Activated CD4-positive, alpha-beta memory T cell treated with anti-CD3 and anti-CD28 coated beads, Interleukin-2, amount 10 ng/mL, durations not matched to agents 7 days and 5 days (primary cell): ENCODE measurements around the gene LIMS2. TPM values are rescaled to one million over a fixed set of nuclear protein-coding genes. Genes with fewer than 3 reads are reported as not detected.

Source experiments
- CTCF ChIA-PET: fragments of 350-600 bp; sonication (Branson Sonifier 250); formaldehyde crosslinking; loops from one replicate; lab custom pipeline; 2021; ENCODE audit warnings: antibody characterized with exemption, inconsistent platforms; lab: Charles Lee
- POLR2A ChIA-PET: fragments of 350-600 bp; sonication (Branson Sonifier 250); formaldehyde crosslinking; loops from one replicate; lab custom pipeline; 2021; ENCODE audit warnings: antibody characterized with exemption; lab: Charles Lee
- DNase-seq: peaks from one replicate; pipeline ENCODE4 v3.0.0-alpha.2; 2020
- H3K27ac Mint-ChIP-seq: one replicate; pipeline ENCODE4 v1.8.0; 2021; ENCODE audit warnings: mild to moderate bottlenecking, mixed read lengths
- H3K27me3 Mint-ChIP-seq: one replicate; pipeline ENCODE4 v1.8.0; 2021; ENCODE audit warnings: mixed read lengths
- H3K36me3 Mint-ChIP-seq: one replicate; pipeline ENCODE4 v1.8.0; 2021; ENCODE audit warnings: low read depth, mixed read lengths
- H3K4me1 Mint-ChIP-seq: one replicate; pipeline ENCODE4 v1.8.0; 2021; ENCODE audit warnings: mixed read lengths
- H3K4me3 Mint-ChIP-seq: one replicate; pipeline ENCODE4 v1.8.0; 2021; ENCODE audit warnings: mild to moderate bottlenecking, mixed read lengths
- H3K9me3 Mint-ChIP-seq: one replicate; pipeline ENCODE4 v1.8.0; 2021; ENCODE audit warnings: mixed read lengths
- total RNA-seq, 2 experiments: library from RNA; stranded (reverse); gene quantifications; one replicate each; pipeline ENCODE4 v1.2.3, GENCODE V29; 2021

LIMS2 gene
- total RNA-seq, 2 experiments from 2014 or later = 15.0 to 15.5 TPM

DNA sequence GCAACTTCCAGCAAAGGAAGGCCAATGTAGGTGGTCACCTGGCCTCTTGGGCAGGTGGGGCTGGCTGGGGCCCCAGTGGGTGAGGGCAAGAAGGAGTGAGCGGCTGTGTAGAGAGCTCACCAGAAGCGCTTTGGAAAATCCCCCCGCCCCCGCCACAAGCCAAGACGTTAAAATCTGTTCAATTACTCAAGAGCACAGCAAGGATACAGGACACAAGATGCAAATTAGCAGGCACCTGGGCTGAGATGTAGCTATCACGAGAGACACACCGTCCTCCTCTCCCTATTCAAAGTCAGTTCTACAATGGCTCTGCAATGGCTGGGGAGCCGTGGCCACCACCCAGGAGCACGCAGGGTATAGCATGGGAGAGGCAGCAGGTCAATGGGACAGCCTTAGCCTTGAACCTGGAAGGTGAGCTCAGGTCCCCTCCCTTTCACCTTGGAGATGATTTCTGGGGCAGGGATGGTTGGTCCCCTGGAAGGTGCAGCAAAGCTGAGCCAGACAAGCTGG, 67.9 kb downstream of the LIMS2 start:
- H3K36me3 Mint-ChIP-seq = no peaks in the 10 kb centered on the region
- ChIA-PET CTCF (interaction anchor here (4.2 kb wide), 1 partner anchor 16 kb away, joined by 15 read pairs; no protein-coding TSS in a partner anchor), POLR2A (no interaction called here)
- no peak overlapping the region for H3K27ac Mint-ChIP-seq
- H3K27me3 Mint-ChIP-seq = peaks cover 9% of the 10 kb centered on the region
- no peak for DNase-seq
- H3K4me3 Mint-ChIP-seq = no peak overlapping the region
- peaks cover 2% of the 10 kb centered on the region for H3K4me1 Mint-ChIP-seq
- peaks cover 3% of the 10 kb centered on the region for H3K9me3 Mint-ChIP-seq

DNA sequence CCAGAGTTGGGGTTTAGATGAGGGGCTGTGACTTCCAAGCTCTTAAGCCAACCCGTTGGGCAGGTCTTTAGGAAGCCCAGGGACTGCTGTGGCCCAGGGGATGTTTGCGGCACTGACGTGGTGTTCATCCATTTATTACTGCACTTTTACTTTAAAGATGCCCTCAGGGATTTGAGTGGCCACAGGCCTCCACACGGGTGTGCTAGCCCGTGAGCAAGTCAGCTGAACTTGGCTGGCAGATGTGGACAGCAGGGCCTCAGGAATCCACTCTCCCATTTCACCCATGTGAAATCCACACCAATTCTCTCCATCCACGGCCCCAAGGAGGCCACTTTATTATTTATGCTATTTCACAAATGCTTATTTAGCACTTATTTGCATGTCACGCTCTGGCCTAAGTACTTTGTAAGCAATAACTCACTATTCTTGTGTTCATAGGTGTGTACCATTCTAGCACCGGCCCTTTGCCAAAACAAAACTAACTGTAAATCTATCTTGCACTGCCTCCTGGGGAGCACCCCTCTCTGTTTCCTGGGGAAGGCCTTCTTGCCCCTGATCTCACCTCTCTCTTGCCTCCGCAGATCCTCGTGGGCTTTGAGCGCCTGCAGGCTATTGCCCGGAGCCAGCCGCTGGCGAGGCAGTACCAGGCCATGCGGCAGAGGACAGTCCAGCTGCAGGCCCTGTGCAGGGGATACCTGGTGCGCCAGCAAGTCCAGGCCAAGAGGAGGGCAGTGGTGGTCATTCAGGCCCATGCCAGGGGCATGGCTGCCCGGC, 68.5 kb downstream of the LIMS2 start:
- peaks cover 7% of the 10 kb centered on the region for H3K9me3 Mint-ChIP-seq
- no peak for DNase-seq
- H3K36me3 Mint-ChIP-seq = no peaks in the 10 kb centered on the region
- no peak overlapping the region for H3K27ac Mint-ChIP-seq
- H3K4me1 Mint-ChIP-seq = peaks cover 2% of the 10 kb centered on the region
- H3K4me3 Mint-ChIP-seq = no peak overlapping the region
- ChIA-PET CTCF (interaction anchor here (4.2 kb wide), 1 partner anchor 15 kb away, joined by 15 read pairs; no protein-coding TSS in a partner anchor), POLR2A (no interaction called here)
- H3K27me3 Mint-ChIP-seq = peaks cover 9% of the 10 kb centered on the region

DNA sequence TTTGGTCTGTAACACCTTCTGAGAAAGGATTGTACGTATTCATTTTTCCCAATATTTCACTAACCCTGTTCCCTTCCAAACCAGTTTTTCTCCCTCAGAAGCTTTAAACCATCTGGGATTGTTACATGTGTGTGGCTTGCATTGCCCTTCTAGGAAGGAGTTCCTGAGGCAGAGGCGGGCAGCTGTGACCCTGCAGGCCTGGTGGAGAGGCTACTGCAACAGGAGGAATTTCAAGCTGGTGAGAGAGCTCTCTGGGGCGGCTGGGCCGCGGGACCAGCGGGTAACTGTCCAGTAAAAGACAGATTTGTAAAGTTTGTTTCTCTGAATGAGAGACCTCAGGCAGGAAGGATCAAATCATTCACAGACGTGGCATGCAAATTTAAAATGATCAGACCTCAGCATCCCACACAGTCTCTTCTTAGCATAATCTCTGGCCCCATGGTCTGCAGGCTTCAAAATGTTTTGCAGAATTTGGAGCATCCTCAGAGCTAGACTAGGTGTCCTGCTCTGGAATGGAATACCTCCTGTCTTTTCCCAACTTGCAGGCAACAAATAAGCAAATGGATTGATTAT, 69.6 kb downstream of the LIMS2 start:
- ChIA-PET CTCF (interaction anchor here (0.6 to 4.2 kb wide), 2 partner anchors 14 to 82 kb away, joined by 3 to 15 read pairs; no protein-coding TSS in a partner anchor), POLR2A (no interaction called here)
- Mint-ChIP-seq H3K4me3 (no peak overlapping the region), H3K9me3 (peaks cover 10% of the 10 kb centered on the region), H3K36me3 (no peaks in the 10 kb centered on the region), H3K27ac (no peak overlapping the region), H3K27me3 (peaks cover 11% of the 10 kb centered on the region), H3K4me1 (peaks cover 2% of the 10 kb centered on the region)
- no peak for DNase-seq

DNA sequence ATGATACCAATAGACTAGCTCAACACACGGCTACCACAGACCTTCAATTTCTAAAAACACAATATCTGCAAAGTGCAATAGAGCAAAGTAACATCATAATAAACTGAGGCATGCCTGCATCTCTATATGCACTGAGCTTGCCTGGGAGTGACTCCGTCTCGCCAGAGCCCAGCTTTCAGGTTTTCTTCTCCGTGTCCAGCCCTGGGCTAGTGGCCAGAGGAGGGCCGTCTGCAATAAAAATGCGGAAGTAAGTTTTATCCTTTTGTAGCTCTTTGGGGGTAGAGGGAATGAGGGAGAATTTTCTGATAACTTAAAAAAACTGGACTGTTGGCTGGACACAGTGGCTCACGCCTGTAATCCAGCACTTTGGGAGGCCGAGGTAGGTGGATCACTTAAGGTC, 70.3 kb downstream of the LIMS2 start:
- Mint-ChIP-seq H3K27ac (no peak overlapping the region), H3K36me3 (no peaks in the 10 kb centered on the region), H3K4me1 (peaks cover 2% of the 10 kb centered on the region), H3K9me3 (peaks cover 10% of the 10 kb centered on the region), H3K4me3 (no peak overlapping the region), H3K27me3 (peaks cover 14% of the 10 kb centered on the region)
- ChIA-PET CTCF (interaction anchor here (0.6 to 4.2 kb wide), 2 partner anchors 14 to 83 kb away, joined by 3 to 15 read pairs; no protein-coding TSS in a partner anchor), POLR2A (no interaction called here)
- DNase-seq = no peak

DNA sequence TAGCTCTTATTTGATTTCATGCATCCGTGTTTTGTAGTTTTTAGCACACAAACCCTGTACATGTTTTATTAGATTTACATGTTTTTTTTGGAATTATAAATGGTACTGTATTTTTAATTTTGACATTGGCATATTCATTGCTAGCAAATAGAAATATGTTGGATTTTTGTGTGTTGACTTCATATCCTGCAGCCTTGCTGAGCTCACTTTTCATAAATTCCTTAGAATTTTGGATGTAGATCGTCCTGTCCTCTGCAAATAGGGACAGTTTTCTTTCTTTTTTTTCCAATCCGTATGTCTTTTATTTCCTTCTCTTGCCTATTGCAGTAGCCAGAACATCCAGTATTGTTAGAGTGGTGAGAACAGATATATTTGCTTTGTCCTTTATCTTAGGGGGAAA, 76.1 kb downstream of the LIMS2 start:
- POLR2A ChIA-PET = interaction anchor here (0.8 kb wide), 1 partner anchor 11 kb away, joined by 4 read pairs; no protein-coding TSS in a partner anchor
- no peak overlapping the region for H3K4me3 Mint-ChIP-seq
- no peak overlapping the region for H3K27ac Mint-ChIP-seq
- peaks cover 21% of the 10 kb centered on the region for H3K27me3 Mint-ChIP-seq
- H3K9me3 Mint-ChIP-seq = peaks cover 10% of the 10 kb centered on the region
- no peaks in the 10 kb centered on the region for H3K36me3 Mint-ChIP-seq
- no peak for DNase-seq
- CTCF ChIA-PET = interaction anchor here (1.1 to 1.9 kb wide), 2 partner anchors 8 to 51 kb away, joined by 4 to 5 read pairs; no protein-coding TSS in a partner anchor
- H3K4me1 Mint-ChIP-seq = peaks cover 13% of the 10 kb centered on the region

DNA sequence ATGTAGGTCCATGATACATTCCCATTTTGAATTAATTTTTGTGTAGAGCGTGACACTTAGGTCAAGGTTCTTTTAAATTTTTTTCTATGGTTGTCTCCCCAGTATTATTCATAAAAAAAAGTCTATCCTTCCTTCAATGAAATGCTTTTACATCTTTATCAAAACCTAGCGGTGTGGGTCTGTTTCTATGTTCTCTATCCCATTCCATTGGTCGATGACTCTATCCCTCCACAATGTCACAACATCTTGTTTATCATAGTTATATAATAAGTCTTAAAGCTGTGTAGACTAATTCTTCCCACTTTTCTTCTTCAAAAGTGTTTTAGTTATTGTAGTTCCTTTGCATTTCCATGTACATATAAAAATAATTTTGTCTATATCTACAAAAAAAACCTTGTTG, 76.6 kb downstream of the LIMS2 start:
- Mint-ChIP-seq H3K4me1 (peaks cover 12% of the 10 kb centered on the region), H3K27ac (no peak overlapping the region), H3K27me3 (peaks cover 19% of the 10 kb centered on the region), H3K9me3 (peaks cover 10% of the 10 kb centered on the region), H3K4me3 (no peak overlapping the region), H3K36me3 (no peaks in the 10 kb centered on the region)
- ChIA-PET POLR2A (interaction anchor here (0.8 kb wide), 1 partner anchor 12 kb away, joined by 4 read pairs; no protein-coding TSS in a partner anchor), CTCF (interaction anchor here (1.9 kb wide), 1 partner anchor 51 kb away, joined by 5 read pairs; no protein-coding TSS in a partner anchor)
- DNase-seq = no peak

DNA sequence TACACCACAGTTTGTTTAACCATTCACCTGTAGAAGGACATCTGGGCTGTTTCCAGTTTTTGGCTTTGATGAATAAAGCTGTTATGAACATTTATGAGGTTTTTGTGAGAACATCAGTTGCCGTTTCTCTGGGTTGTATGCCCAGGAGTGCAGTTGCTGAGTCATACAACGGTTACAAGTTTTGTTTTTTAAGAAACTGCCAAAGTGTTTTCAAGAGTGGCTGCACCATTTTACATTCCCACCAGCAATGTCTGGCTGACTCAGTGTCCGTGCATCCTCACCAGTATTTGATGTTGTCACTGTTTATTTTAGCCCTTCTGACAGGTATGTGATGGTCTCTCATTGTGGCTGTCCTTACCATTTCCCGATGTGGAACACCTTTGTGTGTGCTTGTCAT, 77.3 kb downstream of the LIMS2 start:
- CTCF ChIA-PET = no interaction called here
- Mint-ChIP-seq H3K4me3 (no peak overlapping the region), H3K27ac (no peak overlapping the region), H3K27me3 (peaks cover 19% of the 10 kb centered on the region), H3K9me3 (peaks cover 8% of the 10 kb centered on the region), H3K4me1 (peaks cover 12% of the 10 kb centered on the region), H3K36me3 (no peaks in the 10 kb centered on the region)
- DNase-seq = no peak
- POLR2A ChIA-PET = no interaction called here

DNA sequence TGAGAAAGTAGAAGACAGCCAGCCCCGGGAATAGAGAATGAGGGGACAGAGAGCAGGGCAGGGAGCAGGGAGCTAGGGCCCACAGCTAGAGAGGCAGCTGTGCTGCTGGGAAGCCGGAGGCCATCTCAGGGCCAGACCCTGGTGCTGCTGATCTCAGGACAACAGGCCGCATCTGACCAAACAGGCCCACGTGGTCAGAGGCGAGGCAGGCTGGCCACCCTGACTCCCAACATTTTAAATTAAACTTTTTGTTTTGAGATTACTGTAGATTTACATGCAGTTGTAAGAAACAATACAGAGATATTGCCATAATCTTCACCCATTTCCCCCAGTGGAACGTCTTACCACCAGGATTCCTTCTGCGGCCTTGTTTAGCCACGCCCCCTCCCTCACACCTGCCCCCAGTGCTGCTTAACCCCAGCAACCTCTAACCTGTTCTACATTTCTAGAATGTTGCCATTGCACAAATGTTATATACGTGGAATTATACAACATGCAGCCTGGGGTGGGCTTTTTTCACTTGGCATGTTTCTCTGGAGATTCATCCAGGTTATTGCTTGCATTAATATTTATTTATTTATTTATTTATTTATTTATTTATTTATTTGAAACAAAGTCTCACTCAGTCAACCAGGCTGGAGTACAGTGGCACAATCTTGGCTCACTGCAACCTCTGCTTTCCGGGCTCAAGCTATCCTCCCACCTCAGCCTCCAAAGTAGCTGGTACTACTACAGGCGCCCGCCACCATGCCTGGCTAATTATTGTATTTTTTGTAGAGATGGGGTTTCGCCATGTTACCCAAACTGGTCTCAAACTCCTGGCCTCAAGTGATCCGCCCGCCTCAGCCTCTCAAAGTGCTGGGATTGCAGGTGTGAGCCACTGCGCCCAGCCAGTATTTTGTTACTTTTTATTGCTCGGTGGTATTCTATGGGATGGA, 78.0 kb downstream of the LIMS2 start:
- Mint-ChIP-seq H3K27me3 (peaks cover 19% of the 10 kb centered on the region), H3K9me3 (peaks cover 6% of the 10 kb centered on the region), H3K4me3 (no peak overlapping the region), H3K4me1 (peaks cover 12% of the 10 kb centered on the region), H3K36me3 (no peaks in the 10 kb centered on the region), H3K27ac (no peak overlapping the region)
- no peak for DNase-seq
- CTCF ChIA-PET = no interaction called here
- POLR2A ChIA-PET = no interaction called here

DNA sequence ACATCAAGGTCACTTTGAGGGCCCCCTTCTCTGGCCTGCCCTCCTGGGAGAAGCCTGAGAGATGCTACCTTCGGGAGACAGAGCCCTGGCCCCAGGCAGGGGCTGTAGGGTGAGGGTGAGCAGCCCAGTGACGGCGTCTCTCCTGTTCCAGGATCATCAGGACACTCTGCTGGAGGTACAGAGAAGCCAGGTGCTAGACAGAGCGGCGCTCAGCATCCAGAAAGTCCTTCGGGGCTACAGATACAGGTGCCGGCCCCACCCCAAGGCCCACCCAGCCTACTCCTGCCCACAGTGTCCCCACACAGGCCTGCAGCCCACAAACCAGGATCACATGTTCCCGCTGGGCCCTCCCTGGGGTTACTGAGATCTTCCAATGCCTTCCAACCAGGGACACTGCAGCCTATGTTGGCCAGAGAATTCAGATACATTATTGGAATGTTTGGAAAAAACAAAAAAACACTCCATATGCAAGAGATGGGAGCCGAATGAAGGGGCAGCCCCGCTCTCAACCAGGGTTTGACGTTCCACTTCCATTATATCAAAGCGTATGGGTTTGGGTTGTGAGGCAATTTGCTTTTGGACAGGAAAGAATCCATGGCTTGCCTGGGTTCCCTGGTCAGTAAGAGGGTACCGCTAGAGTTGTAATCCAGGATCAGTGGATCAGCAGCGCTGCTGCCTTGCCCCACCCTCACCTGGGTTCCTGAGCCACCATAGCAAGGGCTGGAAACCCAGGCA, 78.9 kb downstream of the LIMS2 start:
- peaks cover 2% of the 10 kb centered on the region for H3K9me3 Mint-ChIP-seq
- peaks cover 12% of the 10 kb centered on the region for H3K4me1 Mint-ChIP-seq
- ChIA-PET CTCF (interaction anchor here (1.1 kb wide), 1 partner anchor 53 kb away, joined by 3 read pairs; no protein-coding TSS in a partner anchor), POLR2A (no interaction called here)
- DNase-seq = no peak
- H3K27ac Mint-ChIP-seq = no peak overlapping the region
- H3K36me3 Mint-ChIP-seq = no peaks in the 10 kb centered on the region
- H3K27me3 Mint-ChIP-seq = peaks cover 19% of the 10 kb centered on the region
- no peak overlapping the region for H3K4me3 Mint-ChIP-seq

DNA sequence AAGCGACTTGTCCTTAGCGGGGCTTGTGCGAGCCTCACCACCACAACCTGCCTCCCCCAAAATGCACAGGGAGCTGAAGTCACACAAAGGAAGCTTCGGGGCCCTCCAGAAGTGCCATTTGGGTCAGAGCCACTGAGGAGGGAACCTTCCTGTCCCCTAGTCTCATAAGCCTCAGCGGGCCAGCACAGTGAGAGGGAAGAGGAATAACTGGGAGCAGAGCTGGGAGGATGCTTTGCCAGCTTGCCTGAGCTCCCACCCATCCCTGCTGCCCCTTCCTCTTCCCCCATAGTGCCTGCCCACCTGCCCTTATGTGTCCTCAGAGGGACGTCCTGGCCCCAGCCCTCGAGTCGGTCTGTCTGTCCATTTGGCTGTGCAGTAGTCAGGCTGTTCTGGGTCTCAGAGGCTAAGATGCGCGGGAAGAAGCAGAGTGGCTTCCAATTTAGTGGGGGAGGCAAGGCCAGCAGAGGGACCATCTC, 81.2 kb downstream of the LIMS2 start:
- DNase-seq = no peak
- no peaks in the 10 kb centered on the region for H3K36me3 Mint-ChIP-seq
- peaks cover 9% of the 10 kb centered on the region for H3K27me3 Mint-ChIP-seq
- no peak overlapping the region for H3K4me3 Mint-ChIP-seq
- H3K4me1 Mint-ChIP-seq = peaks cover 12% of the 10 kb centered on the region
- no peaks in the 10 kb centered on the region for H3K9me3 Mint-ChIP-seq
- ChIA-PET CTCF (interaction anchor here (1.7 kb wide), 1 partner anchor 56 kb away, joined by 5 read pairs; no protein-coding TSS in a partner anchor), POLR2A (no interaction called here)
- no peak overlapping the region for H3K27ac Mint-ChIP-seq

DNA sequence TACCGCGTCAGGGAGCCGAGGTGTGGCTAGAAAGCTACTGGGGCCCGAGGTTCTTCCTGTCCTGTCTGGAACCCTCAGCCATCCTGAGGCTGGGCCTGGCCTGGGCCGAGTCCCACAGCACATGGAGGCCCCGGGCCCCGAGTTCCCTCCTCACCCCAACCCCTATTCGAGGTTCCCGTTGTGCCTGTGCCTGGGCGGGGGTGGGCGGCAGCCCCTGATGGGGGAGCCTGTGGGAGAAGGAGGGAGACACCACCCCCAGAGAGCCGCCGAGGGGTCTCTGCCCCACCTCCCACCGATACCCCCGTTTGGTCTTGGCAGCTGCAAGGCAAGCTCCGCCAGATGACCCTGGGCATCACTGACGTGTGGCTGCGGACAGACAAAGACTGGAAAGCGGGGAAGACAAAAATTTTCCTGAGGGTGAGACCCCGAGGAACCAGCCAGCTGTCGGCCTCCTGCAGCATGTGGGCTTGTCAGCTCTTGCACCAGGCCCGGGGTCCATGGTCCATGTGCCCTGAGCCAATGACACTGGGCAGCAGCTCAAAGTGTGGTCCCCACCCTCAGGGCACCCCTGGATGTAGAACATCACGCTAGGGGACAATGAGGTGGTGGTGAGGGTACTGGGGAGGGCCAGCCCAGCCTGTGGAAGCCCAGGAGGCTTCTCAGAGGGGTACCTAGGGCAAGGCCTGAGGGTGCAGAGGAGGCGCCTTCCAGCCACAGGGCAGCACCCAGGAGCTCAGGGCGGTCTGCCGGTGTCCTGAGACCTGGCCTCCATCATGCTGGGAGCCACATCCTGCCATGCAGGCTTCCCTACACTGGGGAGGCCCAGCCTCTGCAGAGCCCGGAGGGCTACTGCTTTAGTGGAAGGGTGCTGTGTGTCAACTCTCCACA, 81.9 kb downstream of the LIMS2 start:
- no peaks in the 10 kb centered on the region for H3K9me3 Mint-ChIP-seq
- H3K27me3 Mint-ChIP-seq = peaks cover 9% of the 10 kb centered on the region
- ChIA-PET POLR2A (interaction anchor here (1.0 kb wide), 1 partner anchor 38 kb away, joined by 3 read pairs; no protein-coding TSS in a partner anchor), CTCF (interaction anchor here (1.7 kb wide), 1 partner anchor 57 kb away, joined by 5 read pairs; no protein-coding TSS in a partner anchor)
- H3K27ac Mint-ChIP-seq = no peak overlapping the region
- peaks cover 11% of the 10 kb centered on the region for H3K4me1 Mint-ChIP-seq
- DNase-seq = no peak
- H3K4me3 Mint-ChIP-seq = no peak overlapping the region
- H3K36me3 Mint-ChIP-seq = no peaks in the 10 kb centered on the region
